ENCODE data around the gene TSNAX. TPM values are rescaled to one million over a fixed set of nuclear protein-coding genes. Genes with fewer than 3 reads are reported as not detected.
"Not testable (repeated sequence)": the region's sequence is repeated elsewhere in the genome, so short reads cannot be mapped to it uniquely, and the experiment has no call there.

The TSNAX gene
- total RNA-seq, 2 donors from 2014 or later = 14.9 to 42.0 TPM

DNA sequence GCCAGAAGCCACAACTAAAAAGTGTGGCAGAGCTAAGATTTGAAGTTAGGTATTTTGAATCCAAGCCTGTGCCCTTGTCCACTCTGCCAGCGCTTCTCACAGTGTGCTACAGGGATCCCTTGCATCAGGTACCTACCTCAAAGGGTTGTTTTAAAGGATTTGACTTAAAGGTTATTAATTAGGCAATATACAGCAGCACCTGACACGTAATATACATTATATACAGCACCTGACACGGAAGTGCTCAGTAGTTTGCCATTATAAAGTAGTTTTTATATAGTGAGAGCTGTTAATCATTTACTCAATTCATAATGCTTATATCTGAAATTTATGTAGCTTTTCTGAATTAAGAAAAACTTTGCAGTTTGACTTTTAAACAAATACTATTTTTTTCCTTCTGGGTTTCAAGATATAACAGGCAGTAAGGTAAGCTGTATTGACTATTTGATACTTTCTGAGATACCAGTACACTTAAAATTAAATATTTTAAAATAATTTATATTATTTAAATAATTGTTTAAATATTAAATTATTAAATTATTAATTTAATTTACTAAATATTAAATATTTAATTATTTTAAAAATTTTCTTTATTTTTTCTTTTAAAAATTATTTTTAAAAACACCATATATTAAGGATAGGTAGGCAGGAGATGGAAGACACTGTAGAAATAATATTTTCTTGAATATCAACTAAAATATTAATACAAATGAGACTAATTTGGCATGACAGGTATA lies 33.3 kb downstream of the TSNAX start:
- H3K36me3 ChIP-seq = peaks cover 11% of the 10 kb centered on the region
- no peak overlapping the region for H3K4me3 ChIP-seq
- H3K27me3 ChIP-seq (replicated peaks; ENCODE audit: insufficient read depth) = no peaks in the 10 kb centered on the region
- TF ChIP-seq CTCF (IDR thresholded peaks at IDR 0.05) = no peak
- peaks cover 0 to 9% of the 10 kb centered on the region in 2 donors for H3K4me1 ChIP-seq (ENCODE audit: control insufficient read depth in 1 of 2, low read depth in 2 of 2)
- H3K9me3 ChIP-seq = no peaks in the 10 kb centered on the region
- H3K27ac ChIP-seq = no peak overlapping the region
- ATAC-seq (ENCODE audit: insufficient number of reproducible peaks, low FRiP score, low read depth) (no peak), DNase-seq (ENCODE audit: low spot score) (no peak)

DNA sequence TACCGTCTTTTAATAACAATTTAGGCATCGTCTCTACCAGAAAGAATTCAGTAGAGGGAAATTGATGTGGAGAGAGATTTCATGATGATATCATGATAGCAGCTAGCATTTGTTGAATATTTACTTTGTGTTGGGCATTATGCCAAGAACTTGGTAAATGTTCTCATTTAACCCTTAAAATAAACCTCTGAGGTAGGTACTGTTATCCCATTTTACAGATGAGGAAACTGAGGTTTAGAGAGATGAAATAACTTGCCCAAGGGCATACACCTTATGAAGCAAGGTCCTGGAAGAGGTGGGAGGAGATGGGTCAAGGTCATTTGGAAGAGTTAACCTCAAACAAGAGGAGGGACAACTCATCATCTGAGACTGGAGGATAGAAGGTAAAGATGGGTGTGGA lies 34.8 kb downstream of the TSNAX start:
- no peak for TF ChIP-seq CTCF (IDR thresholded peaks at IDR 0.05)
- Histone ChIP-seq H3K36me3 (peaks cover 13% of the 10 kb centered on the region), H3K27ac (no peak overlapping the region), H3K27me3 (replicated peaks; ENCODE audit: insufficient read depth) (no peaks in the 10 kb centered on the region), H3K4me1 (ENCODE audit: control insufficient read depth in 1 of 2, low read depth in 2 of 2) (peaks cover 0 to under 1% of the 10 kb centered on the region in 2 donors), H3K4me3 (no peak overlapping the region), H3K9me3 (no peaks in the 10 kb centered on the region)
- ATAC-seq (ENCODE audit: insufficient number of reproducible peaks, low FRiP score, low read depth) (no peak), DNase-seq (ENCODE audit: low spot score) (no peak)

- no peak for DNase-seq (ENCODE audit: low spot score)
- no peak for TF ChIP-seq CTCF (IDR thresholded peaks at IDR 0.05)
- ATAC-seq (ENCODE audit: insufficient number of reproducible peaks, low FRiP score, low read depth) = no peak
These were observed 35.9 kb downstream of the TSNAX start for GRCh38 chr1:231564373-231564772.

DNA sequence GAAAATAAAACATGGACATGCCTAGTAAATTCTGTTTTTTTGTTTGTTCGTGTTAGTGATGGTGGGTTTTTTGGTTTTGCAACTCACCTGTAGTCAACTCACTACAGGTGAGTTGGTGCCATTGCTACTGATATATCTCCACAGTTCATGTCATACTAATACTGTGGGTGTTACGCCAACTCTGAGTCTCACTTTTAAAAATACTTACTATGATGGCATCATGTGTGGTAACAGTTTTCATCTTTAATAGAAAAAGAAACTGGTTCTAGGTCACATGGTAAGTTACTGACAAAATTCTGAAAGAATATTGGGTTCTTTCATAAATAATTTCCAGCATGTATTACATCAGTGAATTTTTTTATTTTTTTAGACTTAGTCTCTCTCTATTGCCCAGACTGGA lies 38.0 kb downstream of the TSNAX start:
- DNase-seq (ENCODE audit: low spot score) = no peak
- H3K9me3 ChIP-seq = no peaks in the 10 kb centered on the region
- H3K27me3 ChIP-seq (replicated peaks; ENCODE audit: insufficient read depth) = no peaks in the 10 kb centered on the region
- TF ChIP-seq CTCF (IDR thresholded peaks at IDR 0.05) = no peak
- no peaks in the 10 kb centered on the region for H3K4me1 ChIP-seq (ENCODE audit: control insufficient read depth in 1 of 2, low read depth in 2 of 2)
- H3K27ac ChIP-seq = no peak overlapping the region
- no peak for ATAC-seq (ENCODE audit: insufficient number of reproducible peaks, low FRiP score, low read depth)
- peaks cover 16% of the 10 kb centered on the region for H3K36me3 ChIP-seq
- H3K4me3 ChIP-seq = no peak overlapping the region

More at GRCh38 chr1:231564373-231564772, 35.9 kb downstream of the TSNAX start:
- H3K27ac ChIP-seq = no peak overlapping the region
- peaks cover 17% of the 10 kb centered on the region for H3K36me3 ChIP-seq
- no peaks in the 10 kb centered on the region for H3K4me1 ChIP-seq (ENCODE audit: control insufficient read depth in 1 of 2, low read depth in 2 of 2)
- no peak overlapping the region for H3K4me3 ChIP-seq
- H3K9me3 ChIP-seq = no peaks in the 10 kb centered on the region
- no peaks in the 10 kb centered on the region for H3K27me3 ChIP-seq (replicated peaks; ENCODE audit: insufficient read depth)

GRCh38 chr1:231570262-231570661 lies 41.8 kb downstream of the TSNAX start:
- not testable (repeated sequence) for H3K9me3 ChIP-seq; H3K4me3 ChIP-seq; ATAC-seq (ENCODE audit: insufficient number of reproducible peaks, low FRiP score, low read depth); DNase-seq (ENCODE audit: low spot score); H3K27me3 ChIP-seq (replicated peaks; ENCODE audit: insufficient read depth); H3K27ac ChIP-seq; H3K4me1 ChIP-seq (ENCODE audit: control insufficient read depth in 1 of 2, low read depth in 2 of 2); H3K36me3 ChIP-seq

- no peak overlapping the region for H3K27ac ChIP-seq
These were observed 43.4 kb downstream of the TSNAX start for GRCh38 chr1:231571904-231572303.

More at GRCh38 chr1:231571904-231572303, 43.4 kb downstream of the TSNAX start:
- H3K9me3 ChIP-seq = no peaks in the 10 kb centered on the region
- DNase-seq (ENCODE audit: low spot score) (no peak), ATAC-seq (ENCODE audit: insufficient number of reproducible peaks, low FRiP score, low read depth) (no peak)
- H3K27me3 ChIP-seq (replicated peaks; ENCODE audit: insufficient read depth) = no peaks in the 10 kb centered on the region
- no peaks in the 10 kb centered on the region for H3K4me1 ChIP-seq (ENCODE audit: control insufficient read depth in 1 of 2, low read depth in 2 of 2)
- no peak overlapping the region for H3K4me3 ChIP-seq
- TF ChIP-seq CTCF (IDR thresholded peaks at IDR 0.05) = no peak
- peaks cover 5% of the 10 kb centered on the region for H3K36me3 ChIP-seq

Measured in thoracic aorta (tissue), 2 donors.